GM11168 (cell line): ENCODE results near the gene ITPRIP.

ENCODE experiments used
- in situ Hi-C: fragments of 300-500 bp; cut with MboI; formaldehyde crosslinking; loops from one replicate; pipeline ENCODE4 v1.12.0; 2022; ENCODE audit warnings: low sequenced_read_pairs; ENCODE audit not compliant: unreplicated experiment

The ITPRIP gene, protein sequence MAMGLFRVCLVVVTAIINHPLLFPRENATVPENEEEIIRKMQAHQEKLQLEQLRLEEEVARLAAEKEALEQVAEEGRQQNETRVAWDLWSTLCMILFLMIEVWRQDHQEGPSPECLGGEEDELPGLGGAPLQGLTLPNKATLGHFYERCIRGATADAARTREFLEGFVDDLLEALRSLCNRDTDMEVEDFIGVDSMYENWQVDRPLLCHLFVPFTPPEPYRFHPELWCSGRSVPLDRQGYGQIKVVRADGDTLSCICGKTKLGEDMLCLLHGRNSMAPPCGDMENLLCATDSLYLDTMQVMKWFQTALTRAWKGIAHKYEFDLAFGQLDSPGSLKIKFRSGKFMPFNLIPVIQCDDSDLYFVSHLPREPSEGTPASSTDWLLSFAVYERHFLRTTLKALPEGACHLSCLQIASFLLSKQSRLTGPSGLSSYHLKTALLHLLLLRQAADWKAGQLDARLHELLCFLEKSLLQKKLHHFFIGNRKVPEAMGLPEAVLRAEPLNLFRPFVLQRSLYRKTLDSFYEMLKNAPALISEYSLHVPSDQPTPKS

DNA sequence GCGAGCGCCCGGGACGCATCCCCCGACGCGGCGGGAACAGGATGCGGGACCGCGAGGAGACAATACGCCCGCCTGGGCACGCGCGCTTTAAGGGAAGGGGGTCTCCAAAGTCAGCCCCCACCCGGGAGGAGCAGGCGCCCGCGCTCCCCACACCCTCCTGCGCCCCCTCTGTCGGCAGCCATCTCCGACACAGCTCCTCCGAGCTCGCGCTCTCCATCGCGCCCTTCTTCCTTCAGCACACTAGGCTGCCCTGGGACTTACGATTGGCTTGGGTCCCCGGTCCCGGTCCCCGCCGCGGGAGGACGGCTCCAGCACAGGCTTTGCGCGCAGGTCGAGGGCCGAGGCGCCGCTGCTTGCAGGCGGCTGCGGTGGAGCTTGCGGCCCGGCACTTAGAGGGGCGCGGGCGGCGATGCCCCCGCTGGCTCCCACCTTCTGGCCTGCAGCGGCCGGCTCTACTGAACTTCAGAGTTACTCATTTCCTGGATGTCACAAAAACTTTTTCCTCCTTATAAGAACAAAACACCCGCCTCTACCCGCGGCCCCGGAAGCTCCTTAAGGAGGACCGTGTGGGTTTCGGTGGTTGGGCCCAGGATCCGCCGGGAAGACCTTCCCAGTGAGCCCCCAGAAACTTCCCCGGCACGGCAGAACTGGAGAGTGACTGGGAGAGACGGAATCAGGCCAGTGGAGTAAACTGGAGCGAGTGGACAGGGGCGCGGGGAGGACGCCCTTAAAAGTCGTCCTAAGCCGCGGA is at the start of gene ITPRIP:
TSS of gene ITPRIP (minus strand) at position 481 of the 751 bp plus-strand sequence. CDS start 22,414 bp downstream, outside the sequence.
- in situ Hi-C loops = no loop called here

DNA sequence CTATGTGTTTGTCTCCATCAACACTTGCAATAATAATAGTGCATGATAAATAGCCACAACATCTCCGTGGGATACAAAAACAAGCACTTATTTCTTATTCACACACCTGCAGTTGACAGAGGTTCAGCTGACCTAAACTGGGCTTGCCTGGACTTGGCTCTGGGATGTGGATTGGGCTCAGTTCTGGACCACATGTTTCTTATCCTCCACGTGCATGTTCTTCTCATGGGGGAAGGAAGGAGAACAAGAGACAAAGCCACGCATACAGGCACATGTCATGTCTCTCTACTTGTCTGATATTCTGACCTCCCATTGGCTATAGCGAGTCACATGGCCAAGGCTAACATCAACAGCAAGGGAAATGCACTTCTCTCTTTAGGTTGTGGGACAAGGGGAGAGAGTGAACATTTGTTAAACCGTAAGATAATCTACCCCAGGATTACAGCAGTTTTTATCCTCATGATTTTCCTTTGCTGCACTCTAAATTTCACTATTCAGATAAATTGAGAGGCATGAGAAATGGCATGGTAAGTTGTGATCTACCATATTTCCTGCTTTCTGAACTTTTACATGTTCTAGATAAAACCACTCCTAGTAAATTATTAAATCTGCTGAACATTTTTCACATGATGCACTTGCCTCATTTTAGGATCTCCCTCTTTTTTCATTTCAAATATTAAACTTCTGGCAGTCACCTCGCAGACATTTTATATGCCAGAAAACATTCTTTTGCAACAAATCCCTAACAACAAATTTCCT is 49.0 kb upstream of the ITPRIP start:
- in situ Hi-C loops = no loop called here

DNA sequence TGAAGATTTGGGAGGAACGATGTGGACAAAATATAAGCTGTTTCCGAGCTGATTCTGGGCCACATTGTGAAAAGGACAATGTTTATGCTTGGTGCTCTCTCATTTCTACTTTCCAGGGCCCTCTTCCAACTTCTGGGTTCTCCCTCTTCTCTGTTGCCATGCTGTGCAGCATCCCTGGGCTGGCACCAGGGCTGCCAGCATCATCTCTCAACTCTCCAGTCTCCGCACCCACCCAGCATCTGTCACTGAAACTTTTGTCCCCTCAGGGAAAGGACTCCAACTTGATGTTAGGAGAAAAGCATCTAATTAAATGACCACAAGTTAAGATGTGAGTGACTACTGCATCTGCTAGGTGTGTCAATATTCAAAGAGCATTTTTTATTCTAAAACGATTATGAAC is 42.1 kb upstream of the ITPRIP start:
- in situ Hi-C loops = no loop called here

DNA sequence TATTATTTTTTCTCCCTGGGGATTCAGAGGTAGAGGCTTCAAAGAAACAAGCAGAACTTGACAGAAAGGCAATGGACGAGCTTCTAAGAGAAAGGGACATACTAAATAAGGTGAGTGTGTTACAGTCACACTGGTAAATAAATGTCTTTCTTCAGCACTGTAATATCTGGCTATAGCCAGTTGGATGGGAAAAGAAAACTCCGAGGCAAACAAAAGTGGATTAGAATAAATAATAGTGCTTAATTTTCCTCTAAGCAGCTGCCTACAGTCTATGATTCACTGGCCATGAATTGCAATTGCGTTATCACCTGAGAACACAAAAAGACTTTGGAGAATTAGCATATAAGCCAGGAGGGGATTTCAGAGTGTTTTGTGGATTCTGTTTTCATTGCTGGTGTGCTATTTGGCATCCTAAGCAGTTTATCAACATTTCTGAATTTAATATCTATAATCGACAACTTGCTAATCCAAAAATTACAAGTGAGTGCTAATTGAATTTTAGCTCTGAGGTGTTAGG is 38.6 kb upstream of the ITPRIP start:
- in situ Hi-C loops = no loop called here

DNA sequence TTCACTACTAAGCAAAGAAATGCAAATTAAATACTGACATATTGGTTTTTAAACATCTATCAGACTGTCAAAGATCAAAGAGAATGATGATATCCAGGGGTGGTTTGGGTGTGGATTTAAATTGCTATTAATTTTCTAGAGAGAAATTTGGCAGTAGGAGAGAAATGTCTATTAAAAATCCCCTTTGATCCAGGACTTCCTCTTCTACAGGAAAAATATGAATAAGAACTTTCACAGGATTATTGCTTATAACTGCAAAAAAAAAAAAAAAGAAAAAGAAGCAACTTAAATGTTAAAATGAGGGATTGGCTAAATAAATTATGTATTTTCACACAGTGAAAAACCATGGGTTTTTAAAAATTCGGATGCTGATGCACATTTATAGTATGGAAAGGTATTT is 36.3 kb upstream of the ITPRIP start:
- in situ Hi-C loops = no loop called here

DNA sequence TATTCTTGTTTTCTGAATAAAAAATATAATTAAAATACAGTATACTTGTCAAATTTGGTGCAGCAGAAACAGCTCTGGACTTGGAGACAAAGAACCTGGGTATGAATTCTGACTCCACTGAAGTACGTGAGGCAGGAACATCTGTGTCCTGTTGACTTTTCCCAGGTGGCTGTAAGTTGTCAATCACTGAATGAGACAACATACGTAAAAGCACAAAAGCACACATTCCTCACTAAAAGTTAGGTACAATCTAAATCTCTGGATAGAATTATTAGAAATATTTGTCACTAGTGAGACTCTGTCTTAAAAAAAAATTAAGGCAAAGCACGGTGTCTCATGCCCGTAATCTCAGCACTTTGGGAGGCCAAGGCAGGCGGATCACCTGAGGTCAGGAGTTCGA is 33.5 kb upstream of the ITPRIP start:
- in situ Hi-C loops = no loop called here

DNA sequence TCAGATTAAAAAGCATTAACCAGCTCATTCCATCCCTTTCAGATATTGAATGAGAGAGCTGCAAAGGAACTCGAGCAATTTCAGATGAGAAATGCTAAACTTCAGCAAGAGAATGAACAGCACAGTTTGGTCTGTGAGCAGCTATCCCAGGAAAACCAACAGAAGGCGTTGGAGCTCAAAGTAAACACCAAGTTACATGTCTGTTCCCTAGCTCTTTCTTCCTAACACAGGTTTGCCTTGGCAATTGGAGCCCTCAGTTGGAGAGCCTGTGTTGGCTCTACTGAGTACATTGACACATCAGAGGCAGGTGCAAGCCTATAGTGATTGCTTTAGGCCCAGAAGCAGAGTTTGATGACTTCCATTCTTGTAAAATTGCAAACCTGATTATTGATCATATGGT is 30.1 kb upstream of the ITPRIP start:
- in situ Hi-C loops = no loop called here

DNA sequence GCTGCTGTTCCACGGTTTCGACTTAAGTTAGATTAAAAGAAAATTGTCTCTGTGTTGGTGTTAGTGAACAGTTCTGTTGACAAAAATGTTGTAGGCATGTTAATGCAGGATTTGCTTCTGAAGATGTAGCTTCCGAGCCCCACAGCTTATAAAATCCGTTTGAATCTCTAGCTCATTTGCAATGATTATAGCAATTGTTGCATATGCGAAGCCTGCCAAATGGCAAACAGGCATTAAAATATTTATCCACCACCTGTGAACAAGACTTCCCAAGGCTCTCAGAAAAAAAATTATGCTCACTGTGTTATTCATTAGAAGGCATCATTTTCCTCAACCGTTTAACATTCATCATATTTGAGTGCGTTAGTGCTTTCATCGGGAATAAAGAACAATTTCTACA is 29.6 kb upstream of the ITPRIP start:
- in situ Hi-C loops = no loop called here

DNA sequence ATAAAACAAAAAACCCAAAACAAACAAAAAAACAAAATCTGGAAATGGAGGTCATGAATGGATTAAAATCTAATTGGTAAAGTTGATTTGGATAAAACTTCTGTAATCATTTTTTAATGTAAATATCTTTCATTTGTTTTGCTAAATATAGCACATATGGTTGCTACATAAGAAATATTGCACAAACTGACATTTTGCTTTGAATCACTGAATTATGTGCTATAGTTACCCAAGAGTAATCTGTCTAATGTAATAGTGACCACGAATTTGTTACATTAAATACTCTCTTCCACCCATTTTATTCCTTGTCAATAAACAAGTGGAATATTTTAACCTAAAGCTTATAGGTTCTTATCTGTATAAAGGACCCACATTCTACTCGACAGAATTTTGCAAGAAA is 21.5 kb upstream of the ITPRIP start:
- in situ Hi-C loops = no loop called here

DNA sequence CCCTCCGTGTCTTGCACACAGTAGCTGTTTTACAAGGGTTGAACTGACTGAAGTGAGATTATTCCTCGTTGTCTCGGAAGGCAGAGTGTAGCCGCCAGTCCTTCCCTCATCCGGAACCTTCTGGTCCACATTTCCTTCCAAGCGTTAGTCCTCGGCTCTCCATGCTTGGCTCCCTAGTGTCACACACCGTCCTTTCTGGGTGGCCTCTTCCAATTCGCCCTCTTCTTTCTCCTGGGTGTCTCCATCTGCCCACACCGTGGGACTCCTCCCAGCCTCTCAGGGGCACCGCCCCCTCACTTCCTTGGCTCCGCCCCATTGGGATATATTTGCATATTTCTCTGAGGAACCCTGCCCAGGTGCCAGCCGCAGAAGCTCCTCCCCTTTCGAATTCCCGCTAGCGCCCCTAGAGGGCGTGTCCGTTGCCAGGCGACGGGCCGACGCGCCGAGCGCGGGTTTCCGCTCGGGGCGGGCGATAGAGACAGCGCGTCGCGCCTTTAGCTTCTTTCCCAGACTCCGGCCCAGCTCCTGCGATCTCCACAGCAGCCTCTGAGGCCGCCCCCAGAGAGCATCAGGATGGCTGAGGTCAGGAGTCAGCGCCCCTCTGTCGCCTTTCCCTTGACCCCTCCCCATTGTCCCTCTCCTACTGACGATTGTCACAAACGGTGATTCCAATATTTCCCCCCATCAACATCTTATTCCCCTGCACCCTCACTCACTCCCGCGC is 15.2 kb upstream of the ITPRIP start, which contains the start of gene CFAP58:
TSS of gene CFAP58 (plus strand) at position 509 of the 724 bp plus-strand sequence. CDS start at position 574, 65 bp downstream.
- in situ Hi-C loops = no loop called here

DNA sequence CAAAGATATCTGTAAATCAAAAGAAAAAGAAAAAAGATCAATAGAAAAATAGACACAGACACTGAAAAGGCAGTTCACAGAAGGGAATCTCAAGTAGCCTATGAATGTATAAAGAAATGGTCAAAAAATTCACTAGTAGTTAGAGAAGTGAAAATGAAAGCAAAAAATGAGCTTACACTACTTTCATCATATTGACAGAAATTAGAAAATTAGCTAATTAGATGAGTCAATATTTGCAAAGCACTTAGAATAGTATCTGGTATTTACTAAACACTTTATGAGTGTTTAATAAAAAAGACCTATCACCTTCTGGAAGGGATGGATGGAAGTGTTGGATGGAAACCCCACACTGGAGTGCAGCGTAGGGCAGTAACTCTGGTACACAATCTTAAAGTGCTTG is 13.7 kb upstream of the ITPRIP start:
- in situ Hi-C loops = no loop called here

DNA sequence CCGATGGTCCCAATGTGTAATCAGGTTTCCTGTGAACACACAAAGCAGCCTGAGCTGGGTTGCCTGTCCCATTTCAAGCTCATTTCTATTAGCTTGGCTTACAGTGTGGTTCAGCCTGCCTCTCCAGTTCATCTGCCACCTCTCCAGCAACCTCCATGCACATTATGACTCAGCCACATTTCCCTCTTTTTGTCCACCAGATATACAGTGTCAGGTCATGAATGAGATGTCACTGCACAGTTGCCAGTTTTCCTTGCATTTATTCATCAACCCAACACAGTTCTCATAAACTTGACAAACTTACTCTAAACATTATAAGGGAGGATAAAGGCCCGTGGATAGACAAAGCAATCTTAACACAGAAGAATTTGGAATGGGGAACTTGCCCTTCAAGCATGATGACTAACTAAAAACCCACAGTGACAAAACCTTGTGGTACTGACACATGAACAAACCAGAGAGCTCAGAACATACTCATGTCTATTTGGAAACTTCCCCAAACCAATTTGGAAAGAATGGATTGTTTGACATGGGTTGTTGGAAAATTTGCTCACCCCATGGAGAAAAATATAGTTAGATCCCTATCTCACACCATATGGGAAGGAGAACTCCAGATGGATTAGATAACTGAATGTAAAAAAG is 12.9 kb upstream of the ITPRIP start:
- in situ Hi-C loops = no loop called here

DNA sequence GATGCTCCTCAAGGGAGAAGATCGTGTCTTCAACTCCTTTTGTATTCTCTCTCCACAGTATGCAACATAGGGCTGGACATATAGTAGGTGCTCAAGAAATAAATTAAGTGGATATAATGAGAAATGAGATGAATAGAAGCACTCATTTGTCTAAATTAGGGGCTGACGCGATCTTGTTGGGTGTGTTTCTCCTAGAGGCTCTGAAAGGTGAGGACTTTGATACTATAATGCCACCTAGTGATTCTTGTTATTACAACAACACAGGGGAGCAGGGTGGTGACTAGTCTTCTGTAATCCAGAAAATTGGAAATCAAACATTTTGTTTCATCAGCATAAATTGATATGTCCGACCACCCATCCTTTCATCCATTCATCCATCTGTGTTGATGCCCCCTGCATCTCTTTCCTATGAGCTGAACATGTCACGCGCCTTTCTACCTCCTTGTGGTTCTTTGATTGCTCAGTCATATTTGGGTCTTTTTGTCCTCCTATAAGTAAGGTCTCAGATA is 11.9 kb upstream of the ITPRIP start:
- in situ Hi-C loops = no loop called here

DNA sequence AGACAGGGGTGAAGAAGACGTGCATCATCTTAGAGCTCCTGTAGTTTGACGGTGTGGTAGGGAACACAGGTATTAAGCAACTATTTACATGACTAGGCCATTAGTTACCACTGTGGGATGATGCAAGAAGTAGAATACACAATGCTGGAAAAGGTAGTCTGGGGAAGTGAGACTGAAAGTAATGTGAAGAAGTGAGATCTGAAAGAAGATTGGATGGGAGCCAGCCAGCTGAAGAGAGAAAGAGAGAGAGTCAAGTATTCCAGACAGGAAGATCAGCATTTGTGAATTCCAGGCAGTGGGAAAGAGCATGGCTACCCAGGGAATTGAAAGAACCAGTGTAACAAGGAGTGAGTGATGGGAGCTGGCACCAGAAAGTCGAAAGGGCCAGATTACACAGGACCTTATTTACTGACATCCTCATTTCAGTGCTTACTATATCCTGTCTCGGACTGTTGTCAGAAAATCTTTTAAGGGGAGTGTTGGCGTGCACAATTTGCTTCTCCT is 11.4 kb upstream of the ITPRIP start:
- in situ Hi-C loops = loop anchor here (5.0 kb wide), 1 partner anchor 47 kb away; no protein-coding TSS in a partner anchor

DNA sequence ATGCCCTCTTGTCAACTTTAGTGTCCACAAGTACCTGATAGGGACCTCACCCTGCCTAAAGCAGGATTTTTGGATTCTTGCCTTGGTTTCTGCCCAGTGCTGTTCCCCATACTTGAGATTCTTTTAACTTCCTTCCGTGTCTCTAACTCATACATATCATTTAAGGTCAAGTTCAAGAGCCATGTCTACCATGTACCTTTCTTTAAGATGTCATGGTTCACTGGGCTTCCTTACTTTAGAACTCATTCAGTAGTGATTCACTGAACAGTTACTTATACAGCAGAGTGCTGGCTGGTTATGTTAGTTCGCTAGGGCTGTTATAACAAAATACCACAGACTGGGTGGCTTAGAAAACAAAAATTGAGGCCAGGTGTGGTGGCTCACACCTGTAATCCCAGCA is 10.3 kb upstream of the ITPRIP start:
- in situ Hi-C loops = loop anchor here (5.0 kb wide), 1 partner anchor 46 kb away; no protein-coding TSS in a partner anchor

DNA sequence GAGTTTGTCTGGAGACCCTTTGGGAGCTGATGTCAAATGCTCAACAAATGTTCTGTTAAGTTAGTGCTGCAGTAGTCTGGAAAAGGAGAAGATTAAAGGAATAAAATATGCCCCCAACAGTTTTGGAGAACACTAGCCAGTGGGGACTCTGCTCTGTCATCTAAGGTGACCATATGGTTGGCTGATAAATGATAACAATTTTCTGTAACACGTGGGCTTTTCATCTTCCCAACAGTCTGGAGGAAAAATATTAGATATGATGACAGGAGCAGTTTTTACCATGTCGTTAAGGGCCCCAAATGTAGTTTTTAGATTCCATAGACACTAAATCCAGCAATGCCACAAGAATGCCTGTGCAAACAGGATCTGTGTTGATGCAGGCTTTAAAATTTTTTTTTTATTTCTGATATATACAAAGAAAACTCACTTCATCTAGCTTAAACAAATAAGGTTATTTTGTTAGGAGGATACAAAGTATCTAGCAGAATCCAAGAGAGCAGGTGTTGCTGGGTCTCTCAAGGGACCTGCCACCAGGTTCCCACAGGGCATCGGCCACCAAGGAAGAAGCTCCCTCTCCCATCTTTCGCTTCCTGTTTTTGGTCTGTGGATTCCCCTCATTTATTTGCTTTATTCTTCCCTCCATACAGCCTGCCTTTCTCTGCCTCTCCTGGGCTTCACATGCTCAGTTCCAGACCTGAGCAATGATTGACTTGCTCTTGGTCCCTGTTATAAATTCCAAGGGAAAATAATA is 9.2 kb upstream of the ITPRIP start:
- in situ Hi-C loops = loop anchor here (5.0 kb wide), 1 partner anchor 45 kb away; no protein-coding TSS in a partner anchor

DNA sequence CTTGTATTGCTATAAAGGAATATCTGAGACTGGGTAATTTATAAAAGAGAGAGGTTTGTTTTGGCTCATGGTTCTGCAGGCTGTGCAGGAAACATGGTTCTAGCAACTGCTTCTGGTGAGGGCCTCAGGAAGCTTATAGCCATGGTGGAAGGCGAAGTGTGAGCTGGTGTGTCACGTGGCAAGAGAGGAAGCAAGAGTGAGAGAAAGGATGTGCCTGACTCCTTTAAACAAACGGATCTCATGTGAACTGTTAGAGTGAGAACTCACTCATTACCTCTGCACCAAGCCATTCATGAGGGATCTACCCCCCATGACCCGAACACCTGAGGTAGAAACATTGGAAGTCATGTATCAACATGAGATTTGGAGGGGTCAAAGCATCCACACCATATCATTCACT is 7.7 kb upstream of the ITPRIP start:
- in situ Hi-C loops = loop anchor here (5.0 kb wide), 1 partner anchor 44 kb away; no protein-coding TSS in a partner anchor

DNA sequence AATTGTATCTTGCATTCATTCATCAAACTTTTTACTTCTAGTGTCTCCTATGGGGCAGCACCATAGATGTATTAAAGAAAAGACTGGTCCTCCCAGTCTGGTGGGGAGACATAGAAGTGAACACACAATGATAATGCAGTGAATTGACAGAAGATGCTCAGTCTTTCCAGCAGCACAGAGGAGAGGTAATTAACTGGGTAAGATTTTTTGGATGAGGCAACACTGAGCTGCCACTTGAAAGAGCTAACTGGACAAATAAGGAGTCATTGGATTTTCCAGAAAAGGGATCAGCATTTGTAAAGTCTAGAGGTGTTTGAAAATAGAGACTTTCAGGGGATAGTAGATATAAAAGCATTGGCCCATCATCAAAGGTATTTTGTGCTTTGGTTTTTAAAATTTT is 7.2 kb upstream of the ITPRIP start:
- in situ Hi-C loops = loop anchor here (5.0 kb wide), 1 partner anchor 43 kb away; no protein-coding TSS in a partner anchor
